RWPE1 (cell line): Measurements from ENCODE around the gene RBCK1.

Experiments
- CTCF ChIA-PET: fragments of 350-600 bp; sonication (Branson Sonifier 250); formaldehyde crosslinking; extraction: SDS; loops from one replicate; lab custom pipeline; 2021; lab: Yijun Ruan, JAX
- POLR2A ChIA-PET: fragments of 400-600 bp; formaldehyde crosslinking; extraction: SDS; loops from one replicate; lab custom pipeline; 2020; ENCODE audit warnings: antibody characterized with exemption; ENCODE audit not compliant: low non-redundant PET; lab: Yijun Ruan, JAX
- DNase-seq: peaks from one replicate; pipeline ENCODE4 v3.0.0; 2012; ENCODE audit warnings: low spot score
- H3K27ac ChIP-seq: fragments of 450-650 bp; 2 replicates; pipeline ENCODE4 v1.5.1; 2017
- CTCF ChIP-seq: fragments of 450-650 bp; conservative IDR thresholded peaks from 2 replicates; pipeline ENCODE4 v1.5.1; 2017; ENCODE audit warnings: low read depth, mild to moderate bottlenecking

The RBCK1 gene

DNA sequence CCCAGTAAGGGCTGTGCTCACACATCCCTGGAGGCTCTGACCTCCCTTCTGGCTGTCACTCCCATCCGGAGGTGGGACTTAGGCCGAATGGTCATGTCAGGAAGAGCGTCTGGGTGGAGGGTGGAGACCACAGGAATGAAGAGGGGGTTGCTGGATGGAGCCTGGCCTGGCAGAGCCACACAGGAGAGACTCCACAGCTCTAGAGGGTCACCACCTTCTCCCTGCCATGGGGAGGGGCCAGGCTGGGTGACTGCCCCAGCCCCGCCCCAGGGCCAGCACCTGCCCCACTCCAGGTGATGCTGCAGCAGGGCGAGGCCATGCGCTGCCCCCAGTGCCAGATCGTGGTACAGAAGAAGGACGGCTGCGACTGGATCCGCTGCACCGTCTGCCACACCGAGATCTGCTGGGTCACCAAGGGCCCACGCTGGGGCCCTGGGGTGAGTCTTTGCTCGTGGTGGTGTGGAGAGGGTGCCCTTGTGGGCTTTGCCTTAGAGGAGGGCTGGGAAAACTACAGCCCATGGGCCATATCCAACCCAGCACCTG lies 20.6 kb downstream of the RBCK1 start:
- POLR2A ChIA-PET: interaction anchor here (0.5 kb wide), 1 partner anchor 27 kb away, joined by 5 read pairs; no protein-coding TSS in a partner anchor
- peak overlapping the region; percentile 66 for H3K27ac ChIP-seq
- TF ChIP-seq CTCF: no peak
- no peak for DNase-seq
- CTCF ChIA-PET: interaction anchor here (0.6 kb wide), 1 partner anchor 62 kb away, joined by 3 read pairs; no protein-coding TSS in a partner anchor

GRCh38 chr20:430091-430999 lies 22.2 kb downstream of the RBCK1 start:
- no peak for TF ChIP-seq CTCF
- no peak for DNase-seq
- H3K27ac ChIP-seq: peak overlapping the region; percentile 66
- POLR2A ChIA-PET: no interaction called here
- CTCF ChIA-PET: interaction anchor here (0.5 to 2.6 kb wide), 5 partner anchors 23 to 235 kb away, joined by 3 to 9 read pairs (median 6); no protein-coding TSS in a partner anchor

- peak; percentile 78 for DNase-seq
- CTCF ChIA-PET: interaction anchor here (0.5 to 2.6 kb wide), 9 partner anchors 17 to 79 kb away, joined by 3 to 13 read pairs (median 4); no protein-coding TSS in a partner anchor
- peak; percentile 90 for TF ChIP-seq CTCF
- H3K27ac ChIP-seq: peak overlapping the region; percentile 66
- POLR2A ChIA-PET: no interaction called here
These were observed 23.2 kb downstream of the RBCK1 start for GRCh38 chr20:431012-431904.

DNA sequence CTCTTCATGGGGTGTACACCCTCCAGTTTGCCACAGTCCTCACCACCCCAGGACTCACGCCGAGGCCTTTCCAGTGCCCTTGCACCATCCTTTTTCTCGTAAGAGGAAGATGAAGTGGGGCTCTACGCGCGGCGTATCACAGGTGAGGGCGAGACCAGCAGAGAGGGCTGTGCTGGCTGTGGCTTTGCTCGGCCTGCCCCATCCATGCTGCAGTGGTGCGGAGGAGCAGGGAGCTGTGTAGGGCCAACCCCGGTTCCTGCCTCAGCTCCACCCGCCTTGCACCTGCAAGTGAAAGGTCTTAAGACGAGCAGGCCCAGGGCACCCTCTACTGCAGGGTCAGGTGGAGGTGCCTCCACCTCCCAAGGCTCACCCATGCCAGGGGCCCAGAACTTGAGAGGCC lies 24.1 kb downstream of the RBCK1 start:
- peak overlapping the region; percentile 66 for H3K27ac ChIP-seq
- ChIA-PET POLR2A (no interaction called here), CTCF (interaction anchor here (2.6 kb wide), 1 partner anchor 80 kb away, joined by 9 read pairs; no protein-coding TSS in a partner anchor)
- DNase-seq: no peak
- no peak for TF ChIP-seq CTCF

GRCh38 chr20:432677-433299 lies 24.7 kb downstream of the RBCK1 start:
- ChIA-PET CTCF (interaction anchor here (0.6 to 2.6 kb wide), 2 partner anchors 78 to 80 kb away, joined by 4 to 9 read pairs; no protein-coding TSS in a partner anchor), POLR2A (interaction anchor here (0.6 kb wide), 2 partner anchors 28 to 67 kb away, joined by 3 to 8 read pairs; no protein-coding TSS in a partner anchor)
- peak overlapping the region; percentile 66 for H3K27ac ChIP-seq
- TF ChIP-seq CTCF: no peak
- DNase-seq: no peak
